ENCODE data around the gene ANKRD42. TPM values are rescaled to one million over a fixed set of nuclear protein-coding genes. Genes with fewer than 3 reads are reported as not detected.

ANKRD42 gene
- total and polyA plus RNA-seq, 8 donors, result 10.2 to 17.2 (median 13.4) TPM

- Histone ChIP-seq H3K4me3 (no peak overlapping the region), H3K9me3 (no peaks in the 10 kb centered on the region), H3K36me3 (peaks cover 0 to 92% of the 10 kb centered on the region in 2 donors), H3K27me3 (no peaks in the 10 kb centered on the region), H3K4me1 (peaks cover 4 to 11% of the 10 kb centered on the region in 2 donors), H3K27ac (no peak overlapping the region)
- ATAC-seq (no peak), DNase-seq (no peak)
- TF ChIP-seq, protein P1, sequence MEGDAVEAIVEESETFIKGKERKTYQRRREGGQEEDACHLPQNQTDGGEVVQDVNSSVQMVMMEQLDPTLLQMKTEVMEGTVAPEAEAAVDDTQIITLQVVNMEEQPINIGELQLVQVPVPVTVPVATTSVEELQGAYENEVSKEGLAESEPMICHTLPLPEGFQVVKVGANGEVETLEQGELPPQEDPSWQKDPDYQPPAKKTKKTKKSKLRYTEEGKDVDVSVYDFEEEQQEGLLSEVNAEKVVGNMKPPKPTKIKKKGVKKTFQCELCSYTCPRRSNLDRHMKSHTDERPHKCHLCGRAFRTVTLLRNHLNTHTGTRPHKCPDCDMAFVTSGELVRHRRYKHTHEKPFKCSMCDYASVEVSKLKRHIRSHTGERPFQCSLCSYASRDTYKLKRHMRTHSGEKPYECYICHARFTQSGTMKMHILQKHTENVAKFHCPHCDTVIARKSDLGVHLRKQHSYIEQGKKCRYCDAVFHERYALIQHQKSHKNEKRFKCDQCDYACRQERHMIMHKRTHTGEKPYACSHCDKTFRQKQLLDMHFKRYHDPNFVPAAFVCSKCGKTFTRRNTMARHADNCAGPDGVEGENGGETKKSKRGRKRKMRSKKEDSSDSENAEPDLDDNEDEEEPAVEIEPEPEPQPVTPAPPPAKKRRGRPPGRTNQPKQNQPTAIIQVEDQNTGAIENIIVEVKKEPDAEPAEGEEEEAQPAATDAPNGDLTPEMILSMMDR (IDR thresholded peaks at IDR 0.05), result no peak
- intact Hi-C loops (cut with DNase I), result no loop called here
Observed at GRCh38 chr11:83187465-83187864, 6.0 kb upstream of the ANKRD42 start.

DNA sequence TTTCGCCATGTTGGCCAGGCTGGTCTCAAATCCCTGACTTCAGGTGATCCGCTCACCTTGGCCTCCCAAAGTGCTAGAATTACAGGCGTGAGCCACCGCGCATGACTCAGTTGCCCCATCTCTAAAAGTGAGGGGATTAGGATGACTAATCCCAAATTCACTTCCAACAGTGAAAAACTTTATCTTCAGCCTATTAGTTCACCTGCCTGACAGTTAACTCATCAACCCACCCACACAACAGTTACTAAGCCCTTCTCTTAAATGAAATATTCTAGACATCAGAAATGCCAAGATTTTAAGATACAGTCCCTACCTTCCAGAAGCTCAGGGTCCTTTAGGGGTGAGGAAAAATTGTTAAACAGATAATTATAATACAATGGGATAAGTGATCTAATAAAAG, 2.0 kb upstream of the ANKRD42 start:
- peaks cover 13 to 36% of the 10 kb centered on the region in 2 donors for H3K4me1 ChIP-seq
- DNase-seq (no peak), ATAC-seq (no peak)
- H3K36me3 ChIP-seq, result peaks cover 0 to 52% of the 10 kb centered on the region in 2 donors
- H3K4me3 ChIP-seq, result no peak overlapping the region
- no peaks in the 10 kb centered on the region for H3K27me3 ChIP-seq
- intact Hi-C loops (cut with DNase I), result no loop called here
- TF ChIP-seq, protein P1 (IDR thresholded peaks at IDR 0.05), result no peak
- H3K9me3 ChIP-seq, result no peaks in the 10 kb centered on the region
- H3K27ac ChIP-seq, result no peak overlapping the region

DNA sequence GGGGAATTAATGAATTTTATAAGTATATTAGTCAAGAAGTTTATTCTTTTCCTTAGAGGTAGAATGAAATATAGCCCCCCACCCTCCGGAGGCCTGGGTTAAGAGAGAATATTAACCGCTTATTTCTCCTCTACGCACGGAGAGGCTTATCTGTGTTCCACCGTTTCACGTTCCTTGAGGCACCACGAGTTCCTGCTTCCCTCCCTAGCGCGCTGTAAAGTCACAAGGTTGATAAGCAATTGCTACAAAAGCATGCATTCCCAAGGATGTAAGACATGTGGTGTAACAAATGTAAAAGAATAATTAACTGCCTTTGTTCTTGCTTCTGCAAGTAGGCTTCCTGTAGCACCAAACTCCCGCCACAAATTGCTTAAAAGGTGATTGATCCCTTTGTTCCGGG, 1.5 kb upstream of the ANKRD42 start:
- no peak for ATAC-seq
- Histone ChIP-seq H3K27me3 (no peaks in the 10 kb centered on the region), H3K4me1 (peaks cover 13 to 36% of the 10 kb centered on the region in 2 donors), H3K9me3 (no peaks in the 10 kb centered on the region), H3K36me3 (peaks cover 0 to 47% of the 10 kb centered on the region in 2 donors), H3K4me3 (peak overlapping the region in 1 of 2 donors; percentile 68), H3K27ac (peak overlapping the region in 1 of 2 donors; percentile 97)
- DNase-seq, result no peak
- intact Hi-C loops (cut with DNase I), result no loop called here
- TF ChIP-seq, protein P1 (IDR thresholded peaks at IDR 0.05), result no peak

DNA sequence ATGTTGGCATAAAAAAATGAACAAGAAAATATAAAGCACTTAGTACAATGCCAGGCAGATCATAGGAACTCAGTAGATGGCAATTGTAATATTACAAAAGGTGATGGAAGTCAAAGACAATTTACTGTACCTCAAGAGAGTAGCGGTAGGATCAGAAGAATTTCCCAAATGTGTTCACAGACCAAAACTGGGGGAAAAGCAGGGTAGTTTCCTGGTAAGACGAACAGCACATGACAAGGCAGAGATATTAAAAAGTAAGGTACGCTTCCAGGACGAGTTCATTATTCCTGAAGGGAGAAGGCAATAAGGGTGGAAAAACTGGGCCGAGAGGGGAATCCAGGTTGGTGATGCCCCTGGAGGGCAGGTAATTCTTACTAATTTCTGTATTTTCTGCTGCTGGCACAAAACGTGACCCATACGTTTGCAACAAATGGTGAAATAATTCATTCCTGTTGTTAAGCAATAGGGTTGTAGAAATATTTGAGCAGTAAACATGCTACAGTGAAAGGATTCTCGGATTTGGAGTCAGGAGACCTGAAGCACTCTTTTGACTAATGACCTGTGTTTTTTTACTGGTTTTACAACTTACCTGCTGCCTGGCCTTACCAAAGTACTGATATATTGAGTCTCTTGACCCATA, 786 bp upstream of the ANKRD42 start:
- Histone ChIP-seq H3K36me3 (peaks cover 0 to 40% of the 10 kb centered on the region in 2 donors), H3K27ac (peak overlapping the region; percentile 93 to 97), H3K4me1 (peaks cover 13 to 36% of the 10 kb centered on the region in 2 donors), H3K4me3 (peak overlapping the region; percentile 61 to 68), H3K9me3 (no peaks in the 10 kb centered on the region), H3K27me3 (no peaks in the 10 kb centered on the region)
- ATAC-seq (no peak), DNase-seq (peak in 2 of 4 donors; percentile 10 to 14)
- intact Hi-C loops (cut with DNase I), result no loop called here
- TF ChIP-seq, protein P1 (IDR thresholded peaks at IDR 0.05), result no peak

- intact Hi-C loops (cut with DNase I), result no loop called here
- peak; percentile 77 for ATAC-seq
Observed at GRCh38 chr11:83194281-83195142, 1.0 kb downstream of the ANKRD42 start.

More at GRCh38 chr11:83194281-83195142, 1.0 kb downstream of the ANKRD42 start:
- H3K4me3 ChIP-seq, result peak overlapping the region; percentile 61 to 68
- peak overlapping the region; percentile 93 to 97 for H3K27ac ChIP-seq
- peaks cover 0 to 33% of the 10 kb centered on the region in 2 donors for H3K36me3 ChIP-seq
- peaks cover 13 to 36% of the 10 kb centered on the region in 2 donors for H3K4me1 ChIP-seq
- H3K9me3 ChIP-seq, result no peaks in the 10 kb centered on the region
- DNase-seq, result peak; percentile 67 to 93 (median 78)
- TF ChIP-seq, protein P1 (IDR thresholded peaks at IDR 0.05), result no peak
- no peaks in the 10 kb centered on the region for H3K27me3 ChIP-seq
